ENCODE results near the gene IRX2.

DNA sequence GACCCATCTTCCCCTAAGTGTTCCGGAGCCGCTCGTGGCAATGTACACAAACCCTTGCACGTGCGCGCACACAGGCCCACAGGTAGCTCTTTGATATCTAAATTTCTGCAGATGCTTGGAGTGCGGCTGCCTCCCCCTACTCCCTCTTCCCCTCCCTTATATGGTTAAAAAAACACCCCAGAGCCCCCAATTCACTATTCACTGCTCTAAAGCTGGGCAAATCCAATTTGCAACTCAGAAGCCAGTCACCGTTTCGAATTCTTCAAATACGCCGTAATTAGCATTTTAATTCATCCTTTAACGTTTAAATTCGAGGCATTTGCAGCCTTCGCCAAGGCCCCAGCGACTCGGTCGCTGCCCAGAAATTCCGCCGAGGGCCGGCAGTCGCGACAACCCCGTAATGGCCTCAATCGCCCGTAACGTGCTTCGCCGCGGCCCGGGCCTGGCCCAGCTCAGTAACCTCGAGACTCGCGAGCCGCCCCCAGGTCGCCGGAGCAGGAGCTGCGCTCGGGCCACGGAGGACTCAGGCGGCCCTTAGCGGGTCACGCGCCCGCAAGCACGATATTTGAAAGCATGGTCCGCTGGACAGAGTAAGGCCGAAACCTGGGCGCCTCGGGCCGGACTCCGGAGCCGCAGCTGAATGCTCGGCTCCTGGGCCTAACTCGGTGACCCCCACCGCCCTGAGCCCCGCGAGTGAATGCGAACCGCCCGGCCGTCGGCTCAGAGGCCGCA, 1.3 kb downstream of the IRX2 start:
- TF ChIP-seq, protein P1, sequence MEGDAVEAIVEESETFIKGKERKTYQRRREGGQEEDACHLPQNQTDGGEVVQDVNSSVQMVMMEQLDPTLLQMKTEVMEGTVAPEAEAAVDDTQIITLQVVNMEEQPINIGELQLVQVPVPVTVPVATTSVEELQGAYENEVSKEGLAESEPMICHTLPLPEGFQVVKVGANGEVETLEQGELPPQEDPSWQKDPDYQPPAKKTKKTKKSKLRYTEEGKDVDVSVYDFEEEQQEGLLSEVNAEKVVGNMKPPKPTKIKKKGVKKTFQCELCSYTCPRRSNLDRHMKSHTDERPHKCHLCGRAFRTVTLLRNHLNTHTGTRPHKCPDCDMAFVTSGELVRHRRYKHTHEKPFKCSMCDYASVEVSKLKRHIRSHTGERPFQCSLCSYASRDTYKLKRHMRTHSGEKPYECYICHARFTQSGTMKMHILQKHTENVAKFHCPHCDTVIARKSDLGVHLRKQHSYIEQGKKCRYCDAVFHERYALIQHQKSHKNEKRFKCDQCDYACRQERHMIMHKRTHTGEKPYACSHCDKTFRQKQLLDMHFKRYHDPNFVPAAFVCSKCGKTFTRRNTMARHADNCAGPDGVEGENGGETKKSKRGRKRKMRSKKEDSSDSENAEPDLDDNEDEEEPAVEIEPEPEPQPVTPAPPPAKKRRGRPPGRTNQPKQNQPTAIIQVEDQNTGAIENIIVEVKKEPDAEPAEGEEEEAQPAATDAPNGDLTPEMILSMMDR (IDR thresholded peaks at IDR 0.05), result no peak
- no peak for TF ChIP-seq POLR2A (IDR thresholded peaks at IDR 0.05)
